LNCaP clone FGC (cell line): ENCODE data around the gene SS18L1.

Experiments
- DNase-seq: peaks from one replicate; pipeline ENCODE4 v3.0.0-alpha.2; 2011; ENCODE audit warnings: low read depth
- H3K4me3 ChIP-seq: 2 replicates; pipeline ENCODE4 v1.5.1; 2011; ENCODE audit warnings: mild to moderate bottlenecking, low read depth, low read length, control low read depth
- TF ChIP-seq, protein P1 (sequence below): IDR thresholded peaks from 2 replicates; pipeline ENCODE4 v1.5.1; 2012; ENCODE audit warnings: mild to moderate bottlenecking; ENCODE audit not compliant: control insufficient read depth, insufficient read depth; ENCODE audit errors: extremely low read depth

Gene SS18L1

DNA sequence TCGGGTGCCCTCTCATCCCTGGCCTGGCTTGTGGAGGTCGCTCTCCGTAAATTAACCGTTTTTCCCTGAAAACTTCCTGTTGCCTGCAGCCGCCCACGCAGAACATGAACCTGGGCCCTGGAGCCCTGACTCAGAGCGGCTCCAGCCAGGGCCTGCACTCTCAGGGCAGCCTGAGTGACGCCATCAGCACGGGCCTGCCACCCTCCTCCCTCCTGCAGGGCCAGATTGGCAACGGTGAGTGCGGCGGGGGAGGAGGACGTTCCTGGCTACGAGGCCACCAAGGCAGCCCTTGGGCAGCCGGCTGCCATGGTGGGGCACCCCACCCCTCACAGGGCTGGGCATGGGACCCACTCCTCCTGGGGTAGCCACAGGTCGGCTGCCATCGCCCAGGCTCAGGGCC is 17.8 kb downstream of the SS18L1 start:
- no peak for DNase-seq
- no peak overlapping the region for H3K4me3 ChIP-seq
- TF ChIP-seq, protein P1, sequence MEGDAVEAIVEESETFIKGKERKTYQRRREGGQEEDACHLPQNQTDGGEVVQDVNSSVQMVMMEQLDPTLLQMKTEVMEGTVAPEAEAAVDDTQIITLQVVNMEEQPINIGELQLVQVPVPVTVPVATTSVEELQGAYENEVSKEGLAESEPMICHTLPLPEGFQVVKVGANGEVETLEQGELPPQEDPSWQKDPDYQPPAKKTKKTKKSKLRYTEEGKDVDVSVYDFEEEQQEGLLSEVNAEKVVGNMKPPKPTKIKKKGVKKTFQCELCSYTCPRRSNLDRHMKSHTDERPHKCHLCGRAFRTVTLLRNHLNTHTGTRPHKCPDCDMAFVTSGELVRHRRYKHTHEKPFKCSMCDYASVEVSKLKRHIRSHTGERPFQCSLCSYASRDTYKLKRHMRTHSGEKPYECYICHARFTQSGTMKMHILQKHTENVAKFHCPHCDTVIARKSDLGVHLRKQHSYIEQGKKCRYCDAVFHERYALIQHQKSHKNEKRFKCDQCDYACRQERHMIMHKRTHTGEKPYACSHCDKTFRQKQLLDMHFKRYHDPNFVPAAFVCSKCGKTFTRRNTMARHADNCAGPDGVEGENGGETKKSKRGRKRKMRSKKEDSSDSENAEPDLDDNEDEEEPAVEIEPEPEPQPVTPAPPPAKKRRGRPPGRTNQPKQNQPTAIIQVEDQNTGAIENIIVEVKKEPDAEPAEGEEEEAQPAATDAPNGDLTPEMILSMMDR: no peak

DNA sequence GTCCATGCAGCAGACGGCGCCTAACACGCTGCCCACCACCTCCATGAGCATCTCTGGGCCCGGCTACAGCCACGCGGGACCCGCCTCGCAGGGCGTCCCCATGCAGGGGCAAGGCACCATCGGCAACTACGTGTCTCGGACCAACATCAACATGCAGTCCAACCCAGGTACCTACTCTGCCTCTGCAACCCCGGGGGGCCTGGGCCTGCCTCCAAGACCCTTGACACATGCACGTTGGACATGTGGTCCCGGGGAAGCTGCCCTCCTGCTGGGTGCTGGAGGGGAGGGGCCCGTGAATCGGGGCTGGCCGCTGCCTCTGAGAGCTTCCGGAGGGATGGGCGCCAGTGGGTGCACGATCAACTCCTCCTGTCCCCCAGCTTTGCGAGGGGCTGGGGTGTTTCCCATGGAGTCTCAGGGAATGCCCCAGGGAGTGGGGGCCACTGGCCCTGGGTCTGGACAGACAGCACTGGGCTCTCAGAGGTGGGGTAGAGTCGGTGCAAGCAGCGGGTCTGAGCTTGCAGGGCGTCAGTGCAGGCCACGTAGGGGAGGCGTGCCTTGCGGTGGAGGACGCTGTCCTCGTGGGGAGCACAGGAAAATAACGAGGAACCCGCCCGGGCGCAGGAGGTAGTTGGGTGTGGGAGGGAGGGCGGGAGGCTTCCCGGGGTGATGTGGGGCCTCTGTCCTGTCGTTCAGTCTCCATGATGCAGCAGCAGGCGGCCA is 19.4 kb downstream of the SS18L1 start:
- no peak overlapping the region for H3K4me3 ChIP-seq
- TF ChIP-seq, protein P1: no peak
- DNase-seq: no peak

DNA sequence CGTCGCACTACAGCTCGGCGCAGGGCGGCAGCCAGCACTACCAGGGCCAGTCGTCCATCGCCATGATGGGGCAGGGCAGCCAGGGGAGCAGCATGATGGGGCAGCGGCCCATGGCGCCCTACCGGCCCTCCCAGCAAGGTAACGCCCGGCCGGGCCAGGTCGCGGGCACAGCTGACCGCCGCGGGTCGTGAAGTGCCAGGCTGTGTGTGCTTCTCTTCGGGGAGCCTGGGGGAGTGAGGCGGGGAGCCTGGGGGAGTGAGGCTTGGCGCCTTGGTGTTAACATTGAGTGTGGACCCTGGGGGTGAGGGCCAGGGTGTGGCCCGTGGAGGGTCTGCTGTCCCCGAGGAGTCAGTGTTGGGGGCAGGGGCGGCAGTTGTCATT is 19.9 kb downstream of the SS18L1 start:
- no peak for DNase-seq

DNA sequence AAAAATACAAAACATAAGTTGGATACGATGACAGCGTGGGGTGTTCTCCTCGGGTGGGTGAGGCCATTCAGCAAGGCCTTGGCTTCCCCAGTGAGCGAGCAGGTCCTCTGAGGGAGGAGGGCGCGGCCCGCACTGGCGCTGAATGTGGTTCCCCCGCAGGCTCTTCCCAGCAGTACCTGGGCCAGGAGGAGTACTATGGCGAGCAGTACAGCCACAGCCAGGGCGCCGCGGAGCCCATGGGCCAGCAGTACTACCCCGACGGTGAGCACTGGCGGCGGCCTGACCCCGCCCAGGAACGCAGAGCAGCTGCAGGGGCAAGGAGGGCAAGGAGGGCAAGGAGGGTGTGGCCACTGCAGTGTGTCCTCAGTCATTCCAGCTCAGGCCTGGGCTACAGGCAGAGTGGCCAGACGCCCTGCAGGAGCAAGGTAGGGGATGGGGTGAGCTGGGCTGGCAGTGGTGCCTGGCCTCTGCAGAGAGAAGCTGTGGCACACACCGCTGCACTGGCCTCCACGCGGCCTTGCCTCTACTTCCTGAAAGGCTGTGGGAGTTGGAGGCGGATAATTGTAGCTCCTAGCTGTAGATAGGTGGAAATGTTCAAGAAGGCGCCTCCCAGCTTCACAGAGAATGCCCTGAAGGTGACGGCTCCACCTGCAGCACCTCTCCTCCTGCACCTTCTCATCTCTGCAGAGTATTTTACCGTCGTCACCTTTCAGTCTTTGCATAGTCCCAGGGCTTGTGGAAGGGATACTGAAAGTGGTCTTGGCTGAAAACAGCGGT is 20.6 kb downstream of the SS18L1 start:
- DNase-seq: no peak
- H3K4me3 ChIP-seq: no peak overlapping the region
- TF ChIP-seq, protein P1: no peak

More for the DNA sequence above, 19.9 kb downstream of the SS18L1 start:
- no peak overlapping the region for H3K4me3 ChIP-seq
- TF ChIP-seq, protein P1: no peak

- H3K4me3 ChIP-seq: no peak overlapping the region
- TF ChIP-seq, protein P1: no peak
- DNase-seq: no peak
These were observed 21.6 kb downstream of the SS18L1 start for GRCh38 chr20:62164879-62165761.

DNA sequence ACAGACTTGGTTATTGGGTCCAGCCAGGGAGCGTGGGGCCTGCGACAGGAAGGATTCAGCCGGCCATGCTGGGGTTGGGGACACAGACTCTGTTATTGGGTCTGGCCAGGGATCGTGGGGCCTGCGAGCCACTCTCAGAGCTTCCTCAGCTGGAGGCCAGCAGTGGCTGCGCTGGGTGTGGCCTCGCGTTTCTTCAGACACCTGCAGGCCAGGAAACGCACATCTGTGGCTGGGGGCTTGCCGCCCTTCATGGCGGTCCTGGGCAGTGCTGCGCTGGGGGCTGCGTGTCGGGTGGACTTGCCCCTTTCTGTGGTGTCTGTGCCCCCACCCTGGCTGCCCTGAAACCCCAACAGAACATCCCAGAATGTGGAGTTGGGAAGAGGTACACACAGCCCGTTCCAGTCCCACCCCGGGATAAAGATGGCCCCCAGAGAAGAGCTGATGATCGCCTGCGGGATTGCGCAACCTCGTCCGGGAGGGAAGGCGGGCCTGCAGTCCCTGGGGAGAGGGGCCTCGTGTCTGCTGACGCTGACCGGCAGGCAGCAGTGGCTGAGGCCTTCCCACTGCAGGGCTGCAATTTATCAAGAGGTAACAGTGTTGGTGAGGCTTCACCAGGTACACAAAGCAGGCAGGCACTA is 22.3 kb downstream of the SS18L1 start:
- TF ChIP-seq, protein P1: no peak
- no peak overlapping the region for H3K4me3 ChIP-seq
- DNase-seq: no peak
